Fibroblast of pulmonary artery (primary cell): Measurements from ENCODE around the gene MVB12B.

ENCODE experiments used
- DNase-seq: peaks from one replicate; pipeline ENCODE4 v3.0.0-alpha.2; 2010; ENCODE audit warnings: low read depth
- H3K4me3 ChIP-seq: replicated peaks from 2 replicates; pipeline ENCODE4 v1.5.1; 2011; ENCODE audit warnings: low read depth, mild to moderate bottlenecking, control low read depth, low read length, moderate library complexity
- TF ChIP-seq, protein P1 (sequence below): IDR thresholded peaks from 2 replicates; pipeline ENCODE4 v1.5.1; 2011; ENCODE audit warnings: mild to moderate bottlenecking, control low read depth, low read length, inconsistent platforms; ENCODE audit errors: missing control alignments

The MVB12B gene

DNA sequence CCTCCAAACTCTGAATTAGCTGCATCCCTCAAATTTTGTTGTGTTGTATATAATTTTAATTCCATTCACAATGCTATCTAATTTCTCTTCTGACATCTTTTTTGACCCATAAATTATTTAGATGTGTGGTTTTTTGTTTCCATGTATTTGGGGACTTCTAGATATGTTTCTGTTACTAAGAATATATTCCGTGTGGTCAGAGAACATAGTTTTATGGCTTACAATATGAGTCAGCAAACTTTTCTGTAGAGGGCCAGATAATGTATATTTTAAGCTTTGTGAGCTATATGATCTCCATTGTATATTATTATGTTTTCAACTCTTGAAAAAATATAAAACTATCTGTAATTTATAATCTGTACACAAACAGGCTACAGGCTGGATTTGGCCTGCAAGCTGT, 33.4 kb downstream of the MVB12B start:
- TF ChIP-seq, protein P1, sequence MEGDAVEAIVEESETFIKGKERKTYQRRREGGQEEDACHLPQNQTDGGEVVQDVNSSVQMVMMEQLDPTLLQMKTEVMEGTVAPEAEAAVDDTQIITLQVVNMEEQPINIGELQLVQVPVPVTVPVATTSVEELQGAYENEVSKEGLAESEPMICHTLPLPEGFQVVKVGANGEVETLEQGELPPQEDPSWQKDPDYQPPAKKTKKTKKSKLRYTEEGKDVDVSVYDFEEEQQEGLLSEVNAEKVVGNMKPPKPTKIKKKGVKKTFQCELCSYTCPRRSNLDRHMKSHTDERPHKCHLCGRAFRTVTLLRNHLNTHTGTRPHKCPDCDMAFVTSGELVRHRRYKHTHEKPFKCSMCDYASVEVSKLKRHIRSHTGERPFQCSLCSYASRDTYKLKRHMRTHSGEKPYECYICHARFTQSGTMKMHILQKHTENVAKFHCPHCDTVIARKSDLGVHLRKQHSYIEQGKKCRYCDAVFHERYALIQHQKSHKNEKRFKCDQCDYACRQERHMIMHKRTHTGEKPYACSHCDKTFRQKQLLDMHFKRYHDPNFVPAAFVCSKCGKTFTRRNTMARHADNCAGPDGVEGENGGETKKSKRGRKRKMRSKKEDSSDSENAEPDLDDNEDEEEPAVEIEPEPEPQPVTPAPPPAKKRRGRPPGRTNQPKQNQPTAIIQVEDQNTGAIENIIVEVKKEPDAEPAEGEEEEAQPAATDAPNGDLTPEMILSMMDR, result no peak
- DNase-seq, result no peak
- no peak overlapping the region for H3K4me3 ChIP-seq

DNA sequence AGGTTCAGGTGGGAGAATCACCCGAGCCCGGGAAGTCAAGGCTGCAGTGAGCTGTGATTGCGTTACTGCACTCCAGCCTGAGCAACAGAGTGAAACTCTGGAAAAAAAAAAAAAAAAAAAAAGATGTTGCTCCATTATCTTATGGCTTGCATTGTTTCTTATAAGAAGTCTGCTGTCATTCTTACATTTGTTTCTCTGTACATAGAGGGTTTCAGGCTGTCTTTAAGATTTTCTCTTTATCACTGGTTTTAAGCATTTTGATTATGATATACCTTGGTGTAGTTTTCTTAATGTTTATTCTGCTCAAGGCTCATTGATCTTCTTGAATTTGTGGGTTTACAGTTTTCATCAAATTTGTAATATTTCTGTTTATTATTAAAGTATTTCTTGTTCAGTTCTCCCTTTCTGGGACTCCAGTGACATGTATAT, 35.2 kb downstream of the MVB12B start:
- TF ChIP-seq, protein P1, result no peak

DNA sequence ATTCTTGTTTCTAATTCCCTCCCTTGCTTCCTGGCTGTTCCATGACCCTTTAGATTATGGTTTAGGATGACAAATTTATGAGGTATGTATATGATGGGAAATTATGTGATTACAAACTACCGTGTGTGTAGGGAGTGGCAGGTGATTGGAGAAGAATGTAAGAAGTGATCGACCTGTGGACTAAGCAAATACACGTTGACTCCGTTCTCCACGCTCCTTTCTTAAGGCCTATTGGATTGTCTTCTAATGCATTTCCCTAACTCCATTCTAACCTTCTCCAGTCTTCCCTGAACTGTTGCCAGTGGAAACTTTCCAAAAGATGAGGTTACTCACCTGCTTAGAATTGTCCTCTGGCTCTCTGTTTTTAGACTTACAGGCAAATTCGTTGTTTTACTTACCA, 36.6 kb downstream of the MVB12B start:
- H3K4me3 ChIP-seq, result no peak overlapping the region
- no peak for DNase-seq
- TF ChIP-seq, protein P1, result no peak

More for the DNA sequence above, 35.2 kb downstream of the MVB12B start:
- DNase-seq, result peak; percentile 5
- no peak overlapping the region for H3K4me3 ChIP-seq

DNA sequence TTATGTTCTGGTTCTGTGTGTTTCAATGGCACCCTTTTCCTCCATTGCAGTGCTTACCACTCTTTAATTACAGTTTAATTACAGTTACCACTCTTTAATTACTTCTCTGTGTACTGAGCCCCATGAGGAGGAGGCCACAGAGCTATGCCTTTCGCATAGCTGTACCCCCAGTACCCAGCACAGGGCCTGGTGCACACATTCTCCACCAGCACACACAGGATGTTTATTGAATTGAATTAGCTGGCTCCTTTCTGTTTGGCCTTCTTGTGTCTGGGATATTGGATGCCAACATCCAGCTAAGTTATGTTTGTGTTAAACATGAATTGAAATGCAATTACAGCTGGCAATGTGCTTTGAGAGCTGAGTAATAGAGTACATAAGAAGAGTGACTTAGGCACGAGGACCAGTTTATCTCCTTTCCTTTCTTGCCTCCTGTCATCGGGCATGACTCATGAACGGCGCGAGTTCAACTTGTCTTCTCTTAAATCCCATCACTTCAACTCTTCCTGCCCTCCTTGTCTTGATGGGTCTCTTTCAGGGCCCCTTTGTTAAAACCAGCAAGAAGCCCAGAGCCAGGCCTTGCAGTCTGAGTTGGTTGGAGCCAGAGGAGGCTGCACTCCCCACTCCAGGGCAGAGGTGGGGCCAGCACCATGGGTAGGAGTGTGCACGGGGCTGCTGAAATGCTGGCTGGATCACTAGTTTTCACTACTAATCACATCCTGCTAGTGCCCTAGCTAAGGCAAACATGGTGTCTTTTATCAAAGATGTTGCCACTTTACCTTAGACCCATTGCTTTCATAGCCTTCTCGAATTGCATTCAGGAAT, 37.4 kb downstream of the MVB12B start:
- H3K4me3 ChIP-seq, result no peak overlapping the region
- peak; percentile 28 for DNase-seq

DNA sequence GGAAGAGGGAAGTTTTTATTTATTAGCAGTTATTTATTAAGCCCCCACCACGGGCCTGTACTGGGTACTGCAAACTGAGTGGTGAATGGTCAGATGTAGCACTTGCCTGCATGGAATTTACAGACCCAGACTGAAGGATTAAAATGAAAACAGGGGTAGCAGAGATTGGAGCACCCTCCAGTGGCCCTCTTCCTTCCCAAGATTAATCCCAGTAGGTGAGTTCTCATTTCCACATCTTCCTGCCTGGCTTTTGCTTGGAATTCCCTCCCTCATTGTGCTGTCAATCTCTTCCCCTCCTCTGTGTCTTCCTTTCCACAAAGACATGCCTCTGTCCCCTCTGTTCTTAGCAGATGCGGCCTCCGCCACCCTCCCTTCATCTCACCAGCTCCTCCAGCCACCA, 39.2 kb downstream of the MVB12B start:
- no peak overlapping the region for H3K4me3 ChIP-seq
- no peak for DNase-seq
- TF ChIP-seq, protein P1, result no peak

More for the DNA sequence above, 37.4 kb downstream of the MVB12B start:
- TF ChIP-seq, protein P1, result no peak

DNA sequence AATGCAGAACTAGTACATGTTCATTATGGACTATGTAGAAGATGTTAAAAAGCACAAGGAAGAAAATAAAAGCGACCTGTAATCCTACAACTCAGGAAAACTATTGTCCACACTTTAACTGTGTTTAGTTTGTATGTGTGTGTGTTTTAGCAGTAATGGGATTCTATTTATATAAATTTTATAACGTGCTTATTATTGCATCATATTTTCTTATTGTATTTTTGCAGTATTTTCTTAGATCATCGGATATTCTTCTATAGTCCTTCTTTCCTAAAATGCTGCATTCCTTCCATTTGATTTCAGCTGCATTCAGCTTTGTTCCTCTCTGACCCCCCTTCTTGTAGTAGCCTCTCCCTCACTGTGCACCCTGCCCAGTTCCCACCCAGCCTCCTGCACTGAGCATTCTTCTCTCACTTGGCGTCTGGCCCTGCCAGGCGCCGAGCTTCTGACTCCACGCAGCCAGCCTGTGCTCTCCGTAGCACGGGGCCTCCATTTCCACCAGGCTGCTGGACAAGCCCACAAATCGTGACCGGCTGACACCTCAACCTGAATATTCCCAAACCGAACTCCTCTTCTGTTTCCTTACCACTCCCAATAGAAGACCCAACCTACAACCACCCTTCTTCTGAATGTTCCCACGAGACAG, 39.9 kb downstream of the MVB12B start:
- TF ChIP-seq, protein P1, result no peak
- DNase-seq, result no peak
- H3K4me3 ChIP-seq, result no peak overlapping the region
